Stimulated activated CD8-positive, alpha-beta memory T cell treated with anti-CD3 and anti-CD28 coated beads, Interleukin-12 subunit alpha, Interleukin-12 subunit beta, amount 100 ng/mL, for 24 hours (primary cell): ENCODE measurements around the gene CACNA1F.

Experiments
- DNase-seq: peaks from one replicate; pipeline ENCODE4 v3.0.0-alpha.2; 2020; ENCODE audit errors: extremely low read depth

Gene CACNA1F

DNA sequence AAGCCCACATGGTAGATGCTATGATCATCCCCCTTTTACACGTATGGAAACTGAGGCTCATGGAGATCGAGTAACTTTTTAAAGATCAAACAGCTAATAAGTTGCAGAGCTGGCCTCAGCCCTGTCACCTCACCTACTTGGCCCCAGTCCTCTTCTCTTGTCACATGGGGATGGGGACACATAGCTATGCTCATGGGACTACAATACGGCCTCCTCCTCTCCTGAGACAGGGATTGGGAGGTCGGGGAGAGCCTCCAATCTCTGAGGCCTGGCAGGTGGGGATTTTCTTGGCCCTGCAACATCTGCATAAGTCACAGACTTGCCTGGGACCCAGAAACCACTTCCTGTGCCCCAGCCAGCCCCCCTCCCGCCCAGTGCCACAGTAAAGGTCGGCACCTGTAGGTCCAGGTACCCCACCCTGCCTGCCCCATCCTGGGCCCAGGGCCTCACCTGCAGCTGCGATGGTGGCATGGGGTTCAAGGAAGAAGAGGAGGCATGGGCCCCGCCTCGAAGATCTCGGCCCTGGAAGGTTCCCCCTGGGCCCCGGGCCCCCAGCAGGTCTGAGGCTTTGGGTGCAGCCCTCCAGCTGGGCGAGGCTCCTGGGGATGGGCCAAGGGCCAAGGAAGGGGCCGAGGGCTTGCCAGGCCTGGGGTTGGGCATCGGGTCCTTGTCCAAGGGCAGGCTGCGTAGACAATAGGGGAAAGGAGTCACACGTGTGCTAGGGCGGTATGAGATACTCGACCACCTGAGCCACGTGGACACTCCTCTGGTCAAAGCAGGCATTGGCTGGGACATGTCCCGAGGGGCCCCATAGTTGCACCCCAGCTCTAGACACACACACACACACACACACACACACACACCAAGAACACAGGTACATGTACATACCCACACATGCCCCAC, 25.0 kb upstream of the CACNA1F start:
- no peak for DNase-seq

DNA sequence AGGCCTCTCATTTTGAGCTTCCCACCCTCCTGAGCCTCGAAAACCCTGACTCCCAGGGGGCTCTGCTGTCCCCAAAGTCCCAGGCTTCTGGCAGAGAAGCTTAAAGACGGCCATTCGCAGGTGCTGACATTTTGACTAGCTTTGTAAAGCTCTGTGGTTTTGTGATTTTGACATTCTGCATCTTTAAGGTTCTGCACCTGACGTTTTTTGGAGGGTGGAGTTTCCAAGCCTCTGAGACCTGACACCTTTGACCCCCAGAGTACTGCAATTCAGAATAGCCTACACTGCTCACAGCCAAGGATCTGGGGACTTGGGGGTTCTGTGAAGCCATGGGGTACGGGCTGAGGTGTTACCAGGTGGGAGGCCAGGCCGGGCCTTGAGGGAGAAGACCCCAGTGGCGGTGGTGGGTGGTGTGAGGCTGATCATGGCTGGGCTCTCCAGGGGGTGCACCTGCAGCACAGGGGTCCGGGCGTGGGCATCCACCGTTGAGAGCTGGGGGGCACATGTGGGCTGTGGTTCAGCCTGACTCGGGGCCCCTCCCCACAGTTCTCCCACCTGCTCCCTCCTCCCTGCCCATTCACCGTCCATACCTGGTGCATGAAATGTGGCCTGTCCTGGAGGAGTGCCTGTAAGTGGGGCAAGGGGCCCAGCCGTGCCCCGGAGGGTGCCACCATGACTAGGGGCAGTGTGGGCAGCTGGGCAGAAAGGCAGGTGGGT, 24.1 kb upstream of the CACNA1F start:
- DNase-seq, result no peak

DNA sequence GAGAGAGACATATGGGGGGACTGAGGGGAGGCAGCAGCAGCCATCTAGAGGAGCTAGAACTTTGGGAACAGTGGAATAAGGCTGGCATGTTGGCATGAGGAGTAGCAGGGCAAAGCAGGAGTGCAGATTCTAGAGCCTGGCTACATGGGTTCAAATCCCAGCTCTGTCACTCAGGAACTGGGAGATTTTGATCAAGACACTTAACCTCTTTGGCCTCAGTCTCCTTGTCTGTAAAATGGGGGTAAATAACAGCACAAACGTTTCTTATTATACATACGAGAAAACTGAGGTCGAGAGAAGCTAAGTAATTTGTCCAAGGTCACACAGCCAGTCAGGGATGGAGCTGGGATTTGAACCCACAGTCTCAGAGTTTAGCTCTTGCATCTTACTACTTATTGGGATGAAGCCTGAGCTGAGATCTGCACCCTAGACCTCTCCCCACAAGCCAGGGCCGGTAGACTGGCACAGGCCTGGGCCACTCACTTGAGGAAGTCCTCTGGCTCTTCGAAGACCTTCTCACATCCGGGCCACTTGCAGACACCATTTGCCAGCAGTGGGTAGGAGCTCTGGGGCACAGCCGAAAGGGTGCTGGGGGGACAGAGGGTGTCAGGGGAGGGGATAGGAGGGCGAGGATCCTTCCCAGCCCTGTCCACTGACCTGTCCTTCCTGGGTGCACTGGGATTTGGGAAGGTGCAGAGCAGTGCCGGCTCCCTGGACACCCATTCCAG, 23.3 kb upstream of the CACNA1F start:
- DNase-seq, result no peak

DNA sequence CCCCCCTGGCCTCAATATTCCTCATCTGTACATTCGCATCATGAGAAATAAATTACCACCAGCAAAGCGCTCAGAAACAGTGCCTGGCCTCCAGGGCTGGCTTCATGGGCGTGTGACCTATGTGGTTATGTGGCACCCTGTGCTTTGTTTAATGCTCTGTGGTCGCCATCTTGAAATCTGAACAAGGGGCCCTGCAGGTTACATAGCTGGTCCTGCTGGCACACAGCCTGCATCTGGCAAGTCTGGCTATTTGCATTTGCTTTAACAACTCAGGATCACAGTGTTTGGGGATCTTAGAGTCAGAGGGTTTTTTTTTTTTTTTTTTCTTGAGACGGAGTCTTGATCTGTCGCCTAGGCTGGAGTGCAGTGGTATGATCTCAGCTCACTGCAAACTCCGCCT, 21.5 kb upstream of the CACNA1F start:
- no peak for DNase-seq

DNA sequence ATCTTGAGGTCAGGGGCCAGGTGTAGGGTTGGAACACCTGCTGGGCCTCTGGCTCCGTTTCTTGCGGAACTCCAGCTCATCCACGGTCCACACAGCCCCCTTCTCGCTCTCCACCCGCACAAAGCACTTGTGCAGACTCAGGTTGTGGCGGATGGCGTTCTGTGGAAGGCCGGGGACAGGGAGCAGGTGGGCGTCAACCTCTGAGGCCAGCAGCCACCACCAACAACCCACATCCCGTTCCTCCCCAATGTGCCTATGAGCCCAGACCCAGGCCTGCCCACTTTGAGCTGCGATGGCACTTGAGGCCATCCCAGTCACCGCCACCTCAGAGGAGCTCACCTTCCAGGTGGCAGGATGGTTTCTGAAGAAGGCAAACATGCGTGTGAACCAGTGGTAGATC, 18.2 kb upstream of the CACNA1F start:
- DNase-seq, result no peak

DNA sequence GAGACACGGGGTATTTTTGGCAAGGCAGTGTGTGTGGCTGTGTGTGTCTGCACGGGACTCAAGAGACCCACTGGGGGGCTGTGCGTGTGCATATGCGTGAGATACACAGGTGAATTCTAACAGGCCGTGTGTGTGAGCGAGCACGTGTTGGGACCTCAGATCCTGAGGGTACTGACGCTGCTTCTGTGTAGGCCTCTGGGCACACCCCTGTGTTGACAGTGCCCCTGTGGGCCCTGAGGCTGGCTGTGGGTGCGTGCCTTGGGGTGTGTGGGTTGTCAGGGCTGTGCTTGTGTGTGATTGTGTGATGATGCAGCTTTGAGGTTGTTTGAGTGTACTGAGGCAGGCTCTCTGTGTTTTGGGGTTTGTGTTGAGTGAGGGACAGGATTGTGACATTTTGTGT, 17.4 kb upstream of the CACNA1F start:
- DNase-seq, result no peak

DNA sequence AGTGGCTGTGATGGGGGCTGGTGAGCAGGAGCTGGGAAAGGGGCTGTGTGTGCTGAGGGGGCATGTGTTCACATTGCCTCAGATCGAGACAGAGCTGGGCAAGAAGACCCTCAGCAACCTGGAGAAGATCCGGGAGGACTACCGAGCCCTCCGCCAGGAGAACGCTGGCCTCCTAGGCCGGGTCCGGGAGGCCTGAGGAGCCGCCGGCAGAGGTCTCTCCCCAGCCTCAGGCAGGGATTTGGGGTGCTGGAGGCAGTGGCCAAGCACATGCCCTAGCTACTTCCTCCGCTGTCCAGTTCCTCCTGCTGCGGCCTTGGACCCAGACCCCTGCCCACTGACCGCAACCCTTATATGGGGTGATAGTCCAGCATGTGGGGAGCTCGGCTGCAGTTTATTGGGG, 16.9 kb upstream of the CACNA1F start:
- DNase-seq, result no peak

DNA sequence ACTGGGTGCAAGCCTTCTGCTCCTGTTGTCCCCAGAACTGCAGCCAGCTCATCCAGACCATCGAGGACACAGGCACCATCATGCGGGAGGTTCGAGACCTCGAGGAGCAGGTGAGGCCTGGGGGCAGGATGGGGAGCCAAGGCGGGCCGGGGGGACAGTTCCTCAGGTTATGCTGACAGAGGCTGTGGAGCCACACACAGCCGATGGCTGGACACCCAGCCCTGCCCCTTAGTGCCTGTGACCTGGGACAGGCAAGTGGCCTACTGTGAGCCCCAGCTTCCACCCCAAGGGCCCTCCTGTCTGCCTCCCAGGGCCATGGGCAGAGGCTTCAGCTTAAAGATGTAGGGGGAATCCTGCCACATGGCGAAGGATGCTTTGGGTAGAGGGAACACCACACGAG, 16.5 kb upstream of the CACNA1F start:
- DNase-seq, result no peak

DNA sequence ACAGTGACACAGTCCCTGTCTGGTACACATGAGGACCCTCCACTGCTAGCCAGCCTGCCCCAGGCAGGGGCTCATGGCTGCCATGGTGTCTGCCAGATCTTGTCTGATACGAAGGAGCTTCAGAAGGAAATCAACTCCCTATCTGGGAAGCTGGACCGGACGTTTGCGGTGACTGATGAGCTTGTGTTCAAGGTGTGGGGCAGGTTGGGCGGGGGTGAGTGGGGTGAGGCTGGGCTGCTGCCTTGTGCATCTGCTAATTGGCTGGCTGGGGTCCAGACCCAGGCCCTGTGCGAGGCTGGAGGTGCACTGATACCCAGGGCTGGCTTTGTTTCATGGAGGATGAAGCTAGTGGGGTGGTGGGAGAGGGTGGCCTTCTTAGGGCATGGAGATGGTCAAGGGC, 15.9 kb upstream of the CACNA1F start:
- DNase-seq, result no peak

DNA sequence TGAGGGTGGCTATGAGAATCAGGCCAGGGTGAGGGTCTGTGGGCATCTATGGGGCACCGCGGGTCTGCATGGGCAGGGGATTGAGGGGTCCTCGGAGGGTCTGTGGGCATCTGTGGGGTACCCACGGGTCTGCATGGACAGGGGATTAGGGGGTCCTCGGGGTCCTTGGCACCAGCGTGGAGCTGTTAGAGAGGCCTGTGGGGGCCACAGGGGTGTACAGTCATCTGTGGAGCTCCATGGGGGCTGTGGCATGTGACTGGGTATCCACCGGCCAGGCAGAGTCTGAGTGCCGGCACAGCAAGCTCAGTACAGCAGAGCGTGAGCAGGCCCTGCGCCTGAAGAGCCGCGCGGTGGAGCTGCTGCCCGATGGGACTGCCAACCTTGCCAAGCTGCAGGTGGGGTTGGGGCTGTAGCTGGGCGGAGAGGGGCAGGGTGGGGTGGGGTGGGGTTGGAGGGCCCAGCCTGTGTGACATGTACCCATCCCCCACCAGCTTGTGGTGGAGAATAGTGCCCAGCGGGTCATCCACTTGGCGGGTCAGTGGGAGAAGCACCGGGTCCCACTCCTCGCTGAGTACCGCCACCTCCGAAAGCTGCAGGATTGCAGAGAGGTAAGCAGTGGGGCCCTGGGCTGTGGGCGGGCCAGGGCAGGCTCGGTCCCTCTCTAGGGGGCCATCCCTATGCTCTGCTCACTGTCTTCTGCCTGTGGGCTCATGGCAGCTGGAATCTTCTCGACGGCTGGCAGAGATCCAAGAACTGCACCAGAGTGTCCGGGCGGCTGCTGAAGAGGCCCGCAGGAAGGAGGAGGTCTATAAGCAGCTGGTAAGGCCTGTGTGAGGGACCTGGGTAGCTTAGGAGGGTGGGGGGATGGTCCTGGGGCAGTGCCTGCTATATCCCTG, 15.0 kb upstream of the CACNA1F start:
- no peak for DNase-seq

DNA sequence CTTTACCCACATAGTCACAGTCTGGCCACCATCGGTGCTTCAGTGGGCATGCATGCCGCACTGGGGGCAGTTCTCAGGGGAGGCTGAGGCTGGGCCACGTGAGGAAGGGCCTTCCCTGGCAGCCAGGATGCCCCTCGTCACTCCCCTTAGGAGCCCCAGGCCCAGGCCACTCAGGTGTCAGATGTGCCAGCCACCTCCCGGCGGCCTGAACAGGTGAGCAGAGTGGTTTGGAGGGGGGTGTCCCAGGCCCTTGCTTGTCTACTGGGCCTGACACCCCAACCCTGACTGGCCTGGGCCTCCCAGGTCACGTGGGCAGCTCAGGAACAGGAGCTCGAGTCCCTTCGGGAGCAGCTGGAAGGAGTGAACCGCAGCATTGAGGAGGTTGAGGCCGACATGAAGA, 14.2 kb upstream of the CACNA1F start:
- no peak for DNase-seq

DNA sequence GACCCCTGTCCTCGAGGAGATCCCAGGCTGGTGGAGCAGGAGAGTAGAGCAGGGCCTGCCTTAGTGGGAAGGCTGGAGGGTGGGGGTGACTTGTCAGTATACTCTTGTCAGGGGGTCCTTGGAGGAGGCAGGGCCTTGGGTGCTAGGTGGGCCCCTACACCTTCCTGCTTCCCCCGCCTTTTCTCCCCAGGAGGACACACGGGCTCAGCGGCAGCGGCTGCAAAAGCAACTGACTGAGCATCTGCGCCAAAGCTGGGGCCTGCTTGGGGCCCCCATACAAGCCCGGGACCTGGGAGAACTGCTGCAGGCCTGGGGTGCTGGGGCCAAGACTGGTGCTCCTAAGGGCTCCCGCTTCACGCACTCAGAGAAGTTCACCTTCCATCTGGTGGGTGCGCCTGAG, 13.4 kb upstream of the CACNA1F start:
- no peak for DNase-seq

DNA sequence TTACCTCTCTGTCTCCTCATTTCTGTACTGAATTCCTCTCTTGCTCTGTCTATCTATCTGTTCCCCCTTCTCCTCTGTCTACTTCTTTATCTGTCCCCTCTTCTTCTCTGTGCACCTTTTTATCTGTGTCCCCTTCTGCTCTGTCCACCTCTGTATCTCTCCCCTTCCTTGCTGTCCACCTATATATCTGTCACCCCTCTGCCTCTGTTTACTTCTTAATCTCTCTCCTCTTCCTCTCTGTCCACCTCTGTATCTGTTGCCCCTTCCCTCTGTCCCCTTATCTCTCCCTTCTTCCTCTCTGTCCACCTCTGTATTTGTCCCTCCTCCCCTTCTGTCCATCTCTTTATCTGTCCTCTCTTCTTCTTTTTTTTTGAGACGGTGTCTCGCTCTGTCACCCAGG, 11.1 kb upstream of the CACNA1F start:
- DNase-seq, result no peak

DNA sequence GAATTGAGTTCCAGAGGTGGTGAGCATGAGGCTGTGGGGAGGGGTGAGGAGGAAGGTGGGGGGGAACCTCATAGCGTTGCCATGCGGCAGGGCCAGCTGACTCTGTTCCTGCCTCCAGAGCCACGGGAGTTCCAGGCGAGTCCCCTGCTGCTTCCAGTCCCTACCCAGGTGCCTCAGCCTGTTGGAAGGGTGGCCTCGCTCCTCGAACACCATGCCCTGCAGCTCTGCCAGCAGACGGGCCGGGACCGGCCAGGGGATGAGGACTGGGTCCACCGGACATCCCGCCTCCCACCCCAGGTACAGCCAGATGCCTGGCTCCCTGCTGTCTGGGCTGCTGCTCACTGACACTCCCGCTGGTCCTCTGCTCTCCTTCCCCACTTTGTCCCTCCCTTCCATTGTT, 10.0 kb upstream of the CACNA1F start:
- DNase-seq, result no peak

DNA sequence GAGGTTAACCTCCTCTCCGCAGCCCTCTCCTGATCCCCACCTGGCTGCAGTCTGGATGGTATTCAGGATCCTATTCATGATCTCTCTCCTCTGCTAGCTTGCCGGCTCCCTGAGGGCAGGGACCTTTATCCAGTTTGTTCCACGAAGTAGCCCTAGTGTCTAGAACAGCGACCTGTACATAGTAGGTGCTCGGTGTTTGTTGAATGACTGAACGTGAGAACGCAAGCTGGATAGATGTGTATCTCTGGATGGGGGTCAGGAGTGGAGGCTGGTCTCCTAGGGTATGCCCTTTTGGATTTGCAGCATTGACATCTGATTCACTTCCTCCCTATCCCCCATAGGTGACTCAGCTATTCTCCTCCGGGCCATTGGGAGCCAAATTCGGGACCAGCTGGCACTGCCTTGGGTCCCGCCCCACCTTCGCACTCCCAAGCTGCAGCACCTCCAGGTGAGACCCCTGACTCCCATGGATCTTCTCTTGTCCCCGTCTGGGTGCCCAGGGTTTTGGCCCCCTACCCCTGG, 9.5 kb upstream of the CACNA1F start:
- no peak for DNase-seq

DNA sequence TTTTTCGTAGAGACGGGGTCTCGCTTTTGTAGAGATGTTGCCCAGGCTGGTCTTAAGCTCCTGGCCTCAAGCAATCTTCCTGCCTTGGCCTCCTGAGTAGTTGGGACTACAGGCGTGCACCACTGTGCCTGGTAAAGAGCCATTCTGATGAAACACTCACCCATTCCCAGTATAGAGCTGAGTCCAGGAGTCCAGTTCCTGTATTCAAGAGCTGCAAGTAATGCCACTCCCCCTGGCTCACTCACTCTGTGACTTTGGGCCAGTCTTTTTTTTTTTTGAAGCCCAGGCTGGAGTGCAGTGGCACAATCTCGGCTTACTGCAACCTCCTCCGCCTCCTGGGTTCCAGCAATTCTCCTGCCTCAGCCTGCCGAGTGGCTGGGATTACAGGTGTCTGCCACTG, 5.6 kb upstream of the CACNA1F start:
- no peak for DNase-seq

DNA sequence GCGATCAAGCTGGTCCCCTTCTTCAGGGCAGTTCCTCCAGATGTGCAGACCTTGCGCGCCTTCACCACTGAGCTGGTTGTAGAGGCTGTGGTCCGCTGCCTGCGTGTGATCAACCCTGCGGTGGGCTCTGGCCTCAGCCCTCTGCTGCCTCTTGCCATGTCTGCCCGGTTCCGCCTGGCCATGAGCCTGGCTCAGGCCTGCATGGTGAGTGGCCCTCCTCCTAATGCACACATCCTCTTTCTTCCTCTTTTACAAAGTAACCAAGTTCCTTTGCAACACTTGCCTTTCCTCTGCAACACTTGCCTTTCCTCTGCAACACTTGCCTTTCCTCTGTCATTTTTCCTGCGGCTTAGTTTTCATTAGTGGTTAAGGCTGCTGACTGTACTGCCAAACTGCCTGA, 3.9 kb upstream of the CACNA1F start:
- DNase-seq, result no peak

DNA sequence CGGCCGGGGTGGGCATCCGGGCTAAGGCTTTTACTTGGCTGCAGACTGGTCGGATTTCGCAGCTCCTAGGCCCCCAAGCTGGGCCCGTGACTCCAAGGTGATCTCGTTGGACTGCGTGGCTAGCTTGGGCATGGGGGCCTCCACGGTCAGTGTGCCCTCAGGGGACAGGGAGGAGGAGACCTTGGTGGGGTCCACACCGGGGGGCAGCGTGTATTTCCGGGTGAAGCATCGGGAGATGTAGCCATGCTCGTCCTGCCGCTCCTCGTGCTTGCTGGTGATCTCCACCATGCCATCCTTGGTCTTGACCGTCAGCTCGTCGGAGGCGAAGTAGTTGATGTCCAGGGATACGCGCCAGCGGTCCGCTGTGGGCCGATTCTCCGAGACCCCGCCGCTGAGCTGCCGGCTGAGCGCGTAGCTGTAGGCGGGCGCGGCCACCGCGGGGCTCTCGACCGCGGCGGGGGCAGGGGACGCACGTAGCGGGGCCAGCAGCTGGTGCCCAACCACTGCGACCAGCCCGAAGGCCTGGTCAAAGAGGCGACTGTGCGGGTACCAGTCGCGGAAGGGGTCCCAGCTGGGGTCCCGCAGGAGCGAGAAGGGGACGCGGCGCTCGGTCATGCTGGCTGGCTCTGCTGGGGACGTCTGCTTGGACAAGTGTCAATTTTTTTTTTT, 881 bp upstream of the CACNA1F start:
- no peak for DNase-seq

DNA sequence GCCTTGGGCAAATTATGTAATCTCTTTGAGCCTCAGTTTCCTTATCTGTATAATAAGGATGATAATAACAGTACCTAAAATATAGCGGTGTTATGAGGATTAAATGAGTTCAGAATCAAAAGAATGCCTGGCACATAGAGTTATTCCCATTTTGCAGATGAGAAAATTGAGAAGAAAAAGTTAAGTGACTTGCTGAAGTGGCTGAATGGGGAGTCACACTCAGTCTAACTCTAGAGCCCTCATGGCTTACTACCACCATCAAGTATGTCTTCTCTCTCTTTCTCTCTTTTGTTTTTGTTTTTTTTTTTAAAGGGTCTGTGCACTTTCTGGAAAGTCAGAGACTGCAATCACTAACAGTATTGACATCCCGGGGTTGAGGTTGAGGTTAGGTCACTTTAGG, 615 bp downstream of the CACNA1F start:
- no peak for DNase-seq

DNA sequence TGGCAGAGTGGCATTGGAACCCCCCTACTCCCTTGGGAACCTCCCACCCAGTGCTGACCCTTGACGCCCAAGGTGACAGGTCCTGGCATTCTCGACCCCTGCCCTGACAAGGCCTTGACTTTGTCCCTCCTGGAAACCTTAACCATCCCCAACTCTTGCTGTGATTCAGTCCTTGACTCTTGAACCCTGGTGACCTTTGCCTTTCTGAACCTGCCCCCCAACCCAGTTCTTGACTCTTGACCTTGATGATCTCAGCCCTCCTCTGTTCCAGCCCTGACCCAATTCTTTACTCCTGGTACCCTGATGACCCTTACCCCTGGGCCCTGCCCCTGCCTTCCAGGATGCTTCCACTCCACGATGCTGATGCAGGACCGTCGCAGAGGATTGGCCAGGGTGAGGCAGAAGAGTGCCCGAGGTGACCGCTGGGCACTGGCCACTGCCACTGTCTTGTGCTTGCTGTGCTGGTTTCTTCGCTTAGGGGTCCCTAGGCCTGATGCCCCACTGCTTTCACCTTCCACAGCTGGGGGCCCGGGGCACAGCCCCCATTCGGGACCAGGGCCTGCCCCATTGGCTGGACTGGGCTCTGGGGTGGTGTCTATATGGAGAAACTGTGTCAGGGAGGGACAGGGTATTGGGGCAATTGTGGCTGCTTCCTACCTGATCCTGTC, 1.7 kb downstream of the CACNA1F start:
- DNase-seq, result no peak
